ENCODE results near the gene ENTPD5.

DNA sequence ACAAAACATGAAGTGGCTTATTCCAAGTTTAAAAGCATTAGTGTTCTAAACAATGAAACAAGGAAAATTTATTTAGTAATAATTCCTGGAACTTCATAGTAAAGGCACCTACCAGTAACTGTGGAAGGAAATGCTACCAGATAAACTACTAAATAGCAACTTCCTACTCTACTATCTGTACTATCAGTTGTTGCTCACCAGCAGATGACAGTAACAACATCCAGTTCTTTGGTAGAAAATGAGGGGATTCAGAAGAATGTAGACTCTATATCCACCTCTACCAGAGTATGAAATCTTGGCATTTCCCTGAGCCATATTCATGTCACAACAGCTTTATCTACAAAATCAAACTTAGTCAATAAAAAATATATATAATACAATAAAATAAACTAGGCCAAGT lies 3.1 kb downstream of the ENTPD5 start:
- TF ChIP-seq, protein P1, sequence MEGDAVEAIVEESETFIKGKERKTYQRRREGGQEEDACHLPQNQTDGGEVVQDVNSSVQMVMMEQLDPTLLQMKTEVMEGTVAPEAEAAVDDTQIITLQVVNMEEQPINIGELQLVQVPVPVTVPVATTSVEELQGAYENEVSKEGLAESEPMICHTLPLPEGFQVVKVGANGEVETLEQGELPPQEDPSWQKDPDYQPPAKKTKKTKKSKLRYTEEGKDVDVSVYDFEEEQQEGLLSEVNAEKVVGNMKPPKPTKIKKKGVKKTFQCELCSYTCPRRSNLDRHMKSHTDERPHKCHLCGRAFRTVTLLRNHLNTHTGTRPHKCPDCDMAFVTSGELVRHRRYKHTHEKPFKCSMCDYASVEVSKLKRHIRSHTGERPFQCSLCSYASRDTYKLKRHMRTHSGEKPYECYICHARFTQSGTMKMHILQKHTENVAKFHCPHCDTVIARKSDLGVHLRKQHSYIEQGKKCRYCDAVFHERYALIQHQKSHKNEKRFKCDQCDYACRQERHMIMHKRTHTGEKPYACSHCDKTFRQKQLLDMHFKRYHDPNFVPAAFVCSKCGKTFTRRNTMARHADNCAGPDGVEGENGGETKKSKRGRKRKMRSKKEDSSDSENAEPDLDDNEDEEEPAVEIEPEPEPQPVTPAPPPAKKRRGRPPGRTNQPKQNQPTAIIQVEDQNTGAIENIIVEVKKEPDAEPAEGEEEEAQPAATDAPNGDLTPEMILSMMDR (IDR thresholded peaks at IDR 0.05), result no peak
- TF ChIP-seq ZFX (IDR thresholded peaks at IDR 0.05; ENCODE audit: borderline replicate concordance), result no peak

All from 22Rv1 (cell line).